Vagina (tissue), 2 donors: ENCODE results near the gene OPTC.
A peak's percentile ranks its signal among the peaks of the same experiment; 100 is the strongest.

Experiments used
- CTCF ChIP-seq, 3 experiments: fragments of 450-650 bp in 2 of 3; fragments of 200-600 bp in 1 of 3; sonication (generic) in 1 of 3; IDR thresholded peaks; one replicate each; pipeline ENCODE4 v1.5.1; 2017 to 2019; ENCODE audit warnings: antibody characterized with exemption in 3 of 3, mild to moderate bottlenecking in 2 of 3, moderate library complexity in 2 of 3
- POLR2A ChIP-seq, 2 donors: fragments of 450-650 bp; IDR thresholded peaks; one replicate each; pipeline ENCODE4 v1.6.1; 2017; ENCODE audit warnings: antibody characterized with exemption in 2 of 2, mild to moderate bottlenecking in 2 of 2, moderate library complexity in 2 of 2
- POLR2AphosphoS5 ChIP-seq, 2 donors: sonication (generic); formaldehyde crosslinking; IDR thresholded peaks; one replicate each; pipeline ENCODE4 v1.9.0; 2017; ENCODE audit warnings: antibody characterized with exemption in 2 of 2, mild to moderate bottlenecking in 2 of 2, low read depth in 1 of 2; ENCODE audit not compliant: insufficient read depth in 1 of 2

DNA sequence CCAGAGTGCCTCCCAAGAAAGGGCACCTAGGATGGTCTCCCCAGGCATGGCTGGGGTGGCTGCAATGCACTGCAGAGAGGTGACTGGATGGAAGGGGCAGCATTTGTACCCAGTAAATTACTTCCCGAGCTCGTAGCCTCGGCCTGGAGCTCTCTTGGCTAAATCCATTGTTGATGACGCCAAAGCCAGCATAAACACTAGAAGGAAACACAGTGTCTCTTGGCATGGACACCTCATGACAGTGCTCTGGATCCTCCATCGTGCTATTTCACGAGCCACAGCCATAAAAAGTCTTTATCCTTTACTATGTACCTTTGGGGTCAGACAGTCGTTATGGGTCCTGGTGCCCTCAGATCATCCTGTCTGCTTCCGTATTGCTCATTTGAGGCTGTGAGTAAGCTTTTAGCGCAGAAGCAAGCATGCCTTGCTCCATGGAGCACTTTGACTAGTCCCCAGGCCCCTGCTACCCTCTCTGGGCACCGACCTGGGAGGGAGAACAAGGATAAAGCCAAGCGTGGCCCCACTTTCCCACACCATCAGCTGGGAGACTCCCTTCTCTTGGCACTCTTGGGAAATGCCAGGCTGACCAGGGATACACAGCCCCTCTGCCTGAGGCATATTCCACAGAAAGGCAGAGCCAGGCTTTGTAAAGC lies 28.7 kb upstream of the OPTC start:
- no peak for TF ChIP-seq CTCF (IDR thresholded peaks at IDR 0.05)
- TF ChIP-seq POLR2A (IDR thresholded peaks at IDR 0.05): no peak
- TF ChIP-seq POLR2AphosphoS5 (IDR thresholded peaks at IDR 0.05; ENCODE audit: insufficient read depth in 1 of 2, low read depth in 1 of 2): peak; percentile 61 to 62
